ENCODE data around the gene TOMM22.
"Not testable (repeated sequence)": the region's sequence is repeated elsewhere in the genome, so short reads cannot be mapped to it uniquely, and the experiment has no call there.

The TOMM22 gene

DNA sequence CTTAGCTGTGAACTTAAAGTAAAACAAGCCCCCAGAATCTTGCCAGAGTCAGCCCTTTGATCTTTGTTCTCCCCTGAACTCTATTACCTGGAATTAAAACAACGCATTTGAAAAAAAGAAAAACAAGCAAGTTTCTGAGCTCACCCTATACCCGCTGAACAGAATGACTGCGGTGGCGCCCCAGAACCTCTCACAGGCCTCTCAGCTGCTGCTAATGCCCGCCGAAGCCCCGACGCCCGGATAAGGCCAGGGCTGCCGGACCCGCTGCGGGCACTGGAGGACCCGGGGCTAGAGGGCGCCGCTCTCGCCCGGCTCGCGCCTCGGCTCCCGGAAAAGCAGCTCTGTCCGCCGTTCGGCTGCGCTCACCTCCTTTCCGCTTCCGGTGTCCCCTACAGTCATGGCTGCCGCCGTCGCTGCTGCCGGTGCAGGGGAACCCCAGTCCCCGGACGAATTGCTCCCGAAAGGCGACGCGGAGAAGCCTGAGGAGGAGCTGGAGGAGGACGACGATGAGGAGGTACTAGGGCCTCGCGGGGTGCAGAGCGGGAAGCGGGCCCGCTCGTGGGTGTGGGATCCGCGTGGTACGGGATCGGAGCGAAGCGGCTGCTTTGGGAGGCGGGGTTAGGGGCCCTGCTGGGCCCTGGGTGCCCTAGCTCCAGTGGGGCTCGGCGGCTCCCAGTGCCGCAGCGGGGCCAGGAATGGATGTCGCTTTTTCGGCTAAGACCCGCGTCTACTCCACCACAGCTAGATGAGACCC is at the start of gene TOMM22:
Gene TOMM22, plus strand, starts transcription at position 376 of the 754 bp plus-strand sequence. Its CDS starts 22 bp downstream, at position 398.
- TF ChIP-seq CTCF (IDR thresholded peaks at IDR 0.05; ENCODE audit: low read depth, low read length, missing control alignments): peak; percentile 63

GRCh38 chr22:38632528-38632927 is 49.2 kb upstream of the TOMM22 start:
- no peak for TF ChIP-seq CTCF (IDR thresholded peaks at IDR 0.05; ENCODE audit: low read depth, low read length, missing control alignments)
- DNase-seq (ENCODE audit: extremely low read depth, low read depth): no peak
- H3K4me3 ChIP-seq (replicated peaks; ENCODE audit: low read depth, low read length): no peak overlapping the region

More for the DNA sequence above, at the start of gene TOMM22:
- H3K4me3 ChIP-seq (replicated peaks; ENCODE audit: low read depth, low read length): peak within 1 kb of the TSS; percentile 100
- peak; percentile 56 for DNase-seq (ENCODE audit: extremely low read depth, low read depth)

- no peak overlapping the region for H3K4me3 ChIP-seq (replicated peaks; ENCODE audit: low read depth, low read length)
- no peak for TF ChIP-seq CTCF (IDR thresholded peaks at IDR 0.05; ENCODE audit: low read depth, low read length, missing control alignments)
- no peak for DNase-seq (ENCODE audit: extremely low read depth, low read depth)
These were observed 43.5 kb upstream of the TOMM22 start for GRCh38 chr22:38638216-38638615.

DNA sequence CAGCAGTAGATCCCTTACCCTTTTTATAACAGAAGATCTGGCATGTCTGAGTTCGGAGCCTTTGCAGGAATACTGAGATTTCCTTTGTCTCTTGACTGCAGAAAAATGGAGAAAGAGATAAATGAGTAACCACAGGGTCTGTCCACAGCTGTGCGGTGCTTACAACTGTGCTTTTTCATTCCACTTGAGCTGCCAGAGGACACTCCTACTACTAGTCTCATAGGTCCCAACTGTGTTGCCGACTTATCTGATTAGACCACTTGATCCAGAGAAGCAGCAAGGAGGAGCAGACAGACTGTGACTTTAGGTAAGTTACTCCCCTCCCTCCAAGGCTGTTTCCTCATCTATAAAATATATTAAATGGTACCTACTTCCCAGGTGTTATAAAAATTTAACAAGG is 43.0 kb upstream of the TOMM22 start:
- no peak for TF ChIP-seq CTCF (IDR thresholded peaks at IDR 0.05; ENCODE audit: low read depth, low read length, missing control alignments)
- no peak for DNase-seq (ENCODE audit: extremely low read depth, low read depth)
- no peak overlapping the region for H3K4me3 ChIP-seq (replicated peaks; ENCODE audit: low read depth, low read length)

DNA sequence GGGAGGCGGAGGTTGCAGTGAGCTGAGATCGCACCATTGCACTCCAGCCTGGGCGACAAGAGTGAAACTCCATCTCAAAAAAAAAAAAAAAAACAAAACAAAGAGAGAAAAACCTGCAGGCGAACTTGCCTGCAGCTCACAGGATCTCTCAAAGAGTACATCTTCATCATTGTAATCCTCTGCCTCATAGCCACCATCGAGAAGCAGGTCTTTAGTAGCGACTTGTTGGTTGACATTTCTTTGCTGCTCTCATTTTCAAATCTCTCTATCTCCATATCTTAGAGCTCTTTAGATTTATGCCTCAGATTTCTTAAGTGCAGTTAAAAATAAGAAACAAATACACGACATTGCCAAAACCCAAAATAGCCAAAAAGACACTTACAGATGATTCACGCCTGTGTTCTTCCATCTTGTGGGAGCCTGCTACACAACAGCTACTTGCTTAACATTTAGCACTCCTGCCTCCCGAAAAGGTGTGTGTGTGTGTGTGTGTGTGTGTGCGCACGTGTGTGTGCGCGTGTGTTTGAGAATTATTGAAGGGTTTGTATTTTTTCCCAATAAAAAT is 40.2 kb upstream of the TOMM22 start:
- no peak for TF ChIP-seq CTCF (IDR thresholded peaks at IDR 0.05; ENCODE audit: low read depth, low read length, missing control alignments)
- no peak overlapping the region for H3K4me3 ChIP-seq (replicated peaks; ENCODE audit: low read depth, low read length)
- DNase-seq (ENCODE audit: extremely low read depth, low read depth): no peak

DNA sequence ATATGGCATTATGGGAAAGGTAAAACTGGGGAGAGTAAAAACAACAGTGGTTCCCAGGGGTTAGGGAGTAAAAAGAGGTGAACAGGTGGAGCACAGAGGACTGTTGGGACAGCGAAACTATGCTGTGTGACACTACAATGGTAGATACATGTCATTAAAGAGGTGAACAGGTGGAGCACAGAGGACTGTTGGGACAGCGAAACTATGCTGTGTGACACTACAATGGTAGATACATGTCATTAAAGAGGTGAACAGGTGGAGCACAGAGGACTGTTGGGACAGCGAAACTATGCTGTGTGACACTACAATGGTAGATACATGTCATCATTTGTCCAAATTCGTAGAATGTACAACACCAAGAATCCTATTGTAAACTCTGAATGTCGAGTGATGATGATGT is 37.5 kb upstream of the TOMM22 start:
- not testable (repeated sequence) for DNase-seq (ENCODE audit: extremely low read depth, low read depth); H3K4me3 ChIP-seq (replicated peaks; ENCODE audit: low read depth, low read length)

DNA sequence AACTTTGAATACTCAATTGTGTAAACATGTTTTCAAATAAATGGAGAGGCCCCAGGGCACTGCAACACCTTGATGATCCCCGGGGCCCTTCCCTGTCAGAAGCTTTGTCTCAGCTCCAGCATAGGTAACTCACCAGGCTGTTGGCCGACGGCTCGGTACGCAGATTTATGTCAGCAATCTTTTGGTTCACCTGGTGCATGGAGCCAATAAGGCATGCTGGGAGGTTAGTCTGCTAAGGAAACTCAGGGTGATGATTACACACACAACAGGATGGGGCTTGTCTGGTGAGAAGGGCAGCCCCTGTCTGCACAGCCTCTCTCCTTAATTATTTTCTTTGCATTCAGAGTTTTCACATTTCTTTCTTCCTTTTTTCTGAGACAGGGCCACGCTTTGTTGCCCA is 36.3 kb upstream of the TOMM22 start:
- no peak overlapping the region for H3K4me3 ChIP-seq (replicated peaks; ENCODE audit: low read depth, low read length)
- TF ChIP-seq CTCF (IDR thresholded peaks at IDR 0.05; ENCODE audit: low read depth, low read length, missing control alignments): no peak
- DNase-seq (ENCODE audit: extremely low read depth, low read depth): no peak

Data from HFF-Myc (cell line).